Psoas muscle (tissue), 8 donors: Measurements from ENCODE around the gene SMIM44. TPM values are rescaled to one million over a fixed set of nuclear protein-coding genes. Genes with fewer than 3 reads are reported as not detected.
"Not testable (repeated sequence)": the region's sequence is repeated elsewhere in the genome, so short reads cannot be mapped to it uniquely, and the experiment has no call there.

Experiments used
- ATAC-seq, 4 donors: fragments of 200-7000 bp; cut with Tn5 transposase; one replicate each; pipeline ENCODE4 v1.9.1; 2020; ENCODE audit warnings: moderate library complexity in 3 of 4, mild to moderate bottlenecking in 2 of 4
- DNase-seq, 2 donors: peaks; one replicate each; pipeline ENCODE4 v3.0.0-alpha.2; 2020
- H3K27ac ChIP-seq: fragments of 200-600 bp; one replicate; pipeline ENCODE4 v1.8.0; 2022
- H3K27me3 ChIP-seq, 3 donors: fragments of 200-600 bp in 1 of 3; one replicate each; pipeline versions ENCODE4 v1.6.1 to v1.8.0; 2013 to 2022; ENCODE audit warnings: low read length in 2 of 3, mild to moderate bottlenecking in 2 of 3, moderate library complexity in 1 of 3; ENCODE audit not compliant: insufficient read depth in 3 of 3
- H3K36me3 ChIP-seq, 2 donors: fragments of 200-600 bp in 1 of 2; one replicate each; pipeline versions ENCODE4 v1.6.1 to v1.8.0; 2013 to 2022; ENCODE audit warnings: low read depth in 1 of 2, mild to moderate bottlenecking in 1 of 2, moderate library complexity in 1 of 2; ENCODE audit not compliant: insufficient read depth in 1 of 2
- H3K4me1 ChIP-seq: fragments of 200-600 bp; one replicate; pipeline ENCODE4 v1.8.0; 2022
- H3K4me3 ChIP-seq: fragments of 200-600 bp; one replicate; pipeline ENCODE4 v1.8.0; 2022; ENCODE audit warnings: mild to moderate bottlenecking
- H3K9me3 ChIP-seq: fragments of 200-600 bp; one replicate; pipeline ENCODE4 v1.8.0; 2022
- WGBS, 3 donors: extraction: QIAGEN DNeasy Blood & Tissue Kit; methylation state at CpG; one replicate each; pipeline versions ENCODE4 v1.1.6 to v1.1.7; 2013; 5-methylcytosine and 5-hydroxymethylcytosine counted together
- intact Hi-C, 2 donors: fragments of 100-400 bp; cut with DNase I; formaldehyde crosslinking; loops; one replicate each; pipeline versions ENCODE4 v1.11.0 to v1.14.2; 2022
- polyA plus RNA-seq, 3 donors: library from polyadenylated mRNA; stranded (reverse); fragments of 200-250 nt; gene quantifications; one replicate each; pipeline ENCODE4 v1.2.3, GENCODE V29; 2013
- total RNA-seq, 4 donors: library from RNA; stranded (reverse); fragmentation: NEBNext Ultra II Directional in 2 of 4; extraction: Animal tissue kit (Norgen Biotek cat#: 25700) in 2 of 4; gene quantifications; one replicate each; pipeline versions ENCODE4 v1.2.1 to v1.2.4, GENCODE V29; 2021 to 2023
- TF ChIP-seq, protein P1 (sequence below): fragments of 200-600 bp; IDR thresholded peaks from one replicate; pipeline ENCODE4 v1.8.0; 2022; ENCODE audit warnings: antibody characterized with exemption
- donor health status: healthy with polysubstance abuse.
- donor health status: DM: no; HTN: no; CAD: no; lungs with moderate emphysema.
- donor health status: Bipolar disorder and iron deficiency.
- donor health status: healthy.
- donor health status: DM: yes; HTN: yes; CAD: no.
- donor health status: DM: no; HTN: no; CAD: no.
- donor health status: DM: no; HTN: no; CAD: no.
- donor health status: DM: yes; HTN: yes; CAD: no.

The SMIM44 gene
- total and polyA plus RNA-seq, 7 donors = not detected

- Histone ChIP-seq H3K36me3 (peaks cover under 1 to 77% of the 10 kb centered on the region in 2 donors), H3K9me3 (no peaks in the 10 kb centered on the region), H3K4me3 (no peak overlapping the region), H3K27ac (no peak overlapping the region), H3K4me1 (no peaks in the 10 kb centered on the region), H3K27me3 (no peaks in the 10 kb centered on the region)
- intact Hi-C loops = no loop called here
- DNase-seq (no peak), ATAC-seq (no peak)
- 98 to 100% (median 98%) methylated on average over 12 of the region's 12 CpGs for WGBS, 3 donors
- TF ChIP-seq, protein P1, sequence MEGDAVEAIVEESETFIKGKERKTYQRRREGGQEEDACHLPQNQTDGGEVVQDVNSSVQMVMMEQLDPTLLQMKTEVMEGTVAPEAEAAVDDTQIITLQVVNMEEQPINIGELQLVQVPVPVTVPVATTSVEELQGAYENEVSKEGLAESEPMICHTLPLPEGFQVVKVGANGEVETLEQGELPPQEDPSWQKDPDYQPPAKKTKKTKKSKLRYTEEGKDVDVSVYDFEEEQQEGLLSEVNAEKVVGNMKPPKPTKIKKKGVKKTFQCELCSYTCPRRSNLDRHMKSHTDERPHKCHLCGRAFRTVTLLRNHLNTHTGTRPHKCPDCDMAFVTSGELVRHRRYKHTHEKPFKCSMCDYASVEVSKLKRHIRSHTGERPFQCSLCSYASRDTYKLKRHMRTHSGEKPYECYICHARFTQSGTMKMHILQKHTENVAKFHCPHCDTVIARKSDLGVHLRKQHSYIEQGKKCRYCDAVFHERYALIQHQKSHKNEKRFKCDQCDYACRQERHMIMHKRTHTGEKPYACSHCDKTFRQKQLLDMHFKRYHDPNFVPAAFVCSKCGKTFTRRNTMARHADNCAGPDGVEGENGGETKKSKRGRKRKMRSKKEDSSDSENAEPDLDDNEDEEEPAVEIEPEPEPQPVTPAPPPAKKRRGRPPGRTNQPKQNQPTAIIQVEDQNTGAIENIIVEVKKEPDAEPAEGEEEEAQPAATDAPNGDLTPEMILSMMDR = no peak
Observed at GRCh38 chr19:3530389-3530788, 47.1 kb upstream of the SMIM44 start.

DNA sequence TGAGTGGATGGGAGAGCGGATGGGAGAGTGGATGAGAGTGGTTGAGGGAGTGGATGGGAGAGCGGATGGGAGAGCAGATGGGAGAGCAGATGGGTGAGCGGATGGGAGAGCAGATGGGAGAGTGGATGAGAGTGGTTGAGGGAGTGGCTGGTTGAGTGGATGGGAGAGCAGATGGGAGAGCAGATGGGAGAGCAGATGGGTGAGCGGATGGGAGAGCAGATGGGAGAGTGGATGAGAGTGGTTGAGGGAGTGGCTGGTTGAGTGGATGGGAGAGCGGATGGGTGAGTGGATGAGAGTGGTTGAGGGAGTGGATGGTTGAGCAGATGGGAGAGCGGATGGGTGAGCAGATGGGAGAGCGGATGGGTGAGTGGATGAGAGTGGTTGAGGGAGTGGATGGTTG is 46.1 kb upstream of the SMIM44 start:
- H3K4me3 ChIP-seq, ATAC-seq: not testable (repeated sequence)
- WGBS, 3 donors = 99% methylated on average over 7 of the region's 7 CpGs

DNA sequence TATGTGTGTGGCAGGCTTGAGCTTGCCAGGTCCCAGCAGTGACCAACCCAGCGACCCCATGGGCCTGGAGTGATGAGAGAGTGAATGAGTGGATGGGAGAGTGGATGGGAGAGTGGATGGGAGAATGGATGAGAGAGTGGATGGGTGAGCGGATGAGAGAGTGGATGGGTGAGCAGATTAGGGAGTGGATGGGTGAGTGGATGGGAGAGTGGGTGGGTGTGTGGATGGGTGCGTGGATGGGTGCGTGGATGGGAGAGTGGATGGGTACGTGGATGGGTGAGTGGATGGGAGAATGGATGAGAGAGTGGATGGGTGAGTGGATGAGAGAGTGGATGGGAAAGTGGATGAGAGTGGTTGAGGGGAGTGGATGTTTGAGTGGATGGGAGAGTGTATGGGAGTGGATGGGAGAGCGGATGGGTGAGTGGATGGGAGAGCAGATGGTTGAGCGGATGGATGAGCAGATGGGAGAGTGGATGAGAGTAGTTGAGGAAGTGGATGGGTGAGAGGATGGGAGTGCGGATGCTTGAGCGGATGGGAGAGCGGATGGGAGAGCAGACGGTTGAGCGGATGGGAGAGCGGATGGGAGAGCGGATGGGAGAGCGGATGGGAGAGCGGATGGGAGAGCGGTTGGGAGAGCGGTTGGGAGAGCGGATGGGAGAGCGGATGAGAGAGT is 45.4 kb upstream of the SMIM44 start:
- H3K36me3 ChIP-seq = peaks cover 0 to 75% of the 10 kb centered on the region in 2 donors
- no peaks in the 10 kb centered on the region for H3K9me3 ChIP-seq
- DNase-seq (no peak), ATAC-seq (no peak)
- no peaks in the 10 kb centered on the region for H3K27me3 ChIP-seq
- H3K4me1 ChIP-seq = no peaks in the 10 kb centered on the region
- WGBS, 3 donors = 93 to 99% (median 97%) methylated on average over 20 of the region's 20 CpGs
- no peak overlapping the region for H3K27ac ChIP-seq
- TF ChIP-seq, protein P1 = no peak
- intact Hi-C loops = no loop called here
- H3K4me3 ChIP-seq = no peak overlapping the region

More for the DNA sequence above, 46.1 kb upstream of the SMIM44 start:
- H3K27ac ChIP-seq, H3K4me1 ChIP-seq, DNase-seq, H3K27me3 ChIP-seq, intact Hi-C loops, H3K9me3 ChIP-seq: not testable (repeated sequence)
- peaks cover 0 to 75% of the 10 kb centered on the region in 2 donors for H3K36me3 ChIP-seq

DNA sequence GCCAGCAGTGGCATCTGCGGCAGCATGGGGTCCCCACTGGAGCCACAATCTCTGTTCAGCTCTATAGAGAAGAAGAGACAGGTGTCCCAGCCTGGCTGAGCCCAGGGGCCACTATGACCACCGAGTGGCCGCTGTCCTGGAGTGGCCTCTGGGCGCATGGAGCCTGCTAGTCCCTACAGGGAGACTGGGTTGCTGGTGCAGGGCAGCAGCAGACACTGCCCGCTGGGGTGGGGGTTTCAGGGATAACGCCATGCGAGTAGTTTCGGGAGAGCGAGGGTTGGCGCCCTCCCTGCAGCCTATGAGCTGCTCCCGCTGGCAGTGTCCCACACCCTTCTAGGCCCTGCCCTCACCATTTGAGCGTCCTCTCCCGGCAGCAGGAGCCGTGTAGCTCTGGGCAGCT is 44.8 kb upstream of the SMIM44 start:
- 97 to 98% (median 97%) methylated on average over 13 to 14 of the region's 14 CpGs for WGBS, 3 donors

DNA sequence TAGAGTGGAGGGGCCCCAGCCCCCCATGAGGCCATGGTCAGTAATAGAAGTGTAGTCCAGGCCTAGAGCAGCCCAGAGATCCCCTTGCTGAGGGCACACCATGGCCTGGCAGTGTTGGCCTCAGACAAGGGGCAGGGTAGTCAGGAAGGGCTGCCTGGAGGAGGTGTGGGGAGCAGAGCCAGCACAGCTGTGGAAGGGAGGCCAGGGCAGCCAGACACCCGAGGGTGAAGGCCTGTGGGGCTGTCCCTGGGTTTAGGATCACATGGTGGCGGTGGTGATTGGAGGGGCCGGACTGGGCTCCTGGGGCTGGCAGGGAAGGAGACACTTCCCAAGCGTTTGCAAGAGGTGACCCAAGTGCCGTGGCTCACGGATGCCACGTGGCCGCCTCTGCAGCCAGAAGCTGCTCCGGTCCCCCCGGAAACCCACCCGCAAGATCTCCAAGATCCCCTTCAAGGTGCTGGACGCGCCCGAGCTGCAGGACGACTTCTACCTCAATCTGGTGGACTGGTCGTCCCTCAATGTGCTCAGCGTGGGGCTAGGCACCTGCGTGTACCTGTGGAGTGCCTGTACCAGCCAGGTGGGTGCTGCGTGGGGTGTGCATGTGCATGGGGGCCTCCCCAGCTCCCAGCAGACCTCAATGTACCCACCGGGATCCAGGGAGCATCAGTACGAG is 44.1 kb upstream of the SMIM44 start:
- Histone ChIP-seq H3K27me3 (no peaks in the 10 kb centered on the region), H3K9me3 (no peaks in the 10 kb centered on the region), H3K4me1 (no peaks in the 10 kb centered on the region), H3K36me3 (peaks cover 0 to 69% of the 10 kb centered on the region in 2 donors), H3K27ac (no peak overlapping the region), H3K4me3 (no peak overlapping the region)
- intact Hi-C loops = no loop called here
- ATAC-seq (no peak), DNase-seq (no peak)
- TF ChIP-seq, protein P1 = no peak
- 93 to 98% (median 96%) methylated on average over 20 to 21 of the region's 21 CpGs for WGBS, 3 donors

More for the DNA sequence above, 44.8 kb upstream of the SMIM44 start:
- no peaks in the 10 kb centered on the region for H3K9me3 ChIP-seq
- H3K27me3 ChIP-seq = no peaks in the 10 kb centered on the region
- intact Hi-C loops = no loop called here
- H3K4me3 ChIP-seq = no peak overlapping the region
- DNase-seq (no peak), ATAC-seq (no peak)
- H3K36me3 ChIP-seq = peaks cover 0 to 75% of the 10 kb centered on the region in 2 donors
- TF ChIP-seq, protein P1 = no peak
- H3K27ac ChIP-seq = no peak overlapping the region
- H3K4me1 ChIP-seq = no peaks in the 10 kb centered on the region
